Fibroblast of the conjunctiva (primary cell): ENCODE measurements around the gene SLC26A6.
A peak's percentile ranks its signal among the peaks of the same experiment; 100 is the strongest.

Source experiments
- DNase-seq: peaks from one replicate; pipeline ENCODE4 v3.0.0-alpha.2; 2010; ENCODE audit warnings: low read depth

The SLC26A6 gene

GRCh38 chr3:48660800-48661400 lies 25.6 kb upstream of the SLC26A6 start:
- DNase-seq: no peak

DNA sequence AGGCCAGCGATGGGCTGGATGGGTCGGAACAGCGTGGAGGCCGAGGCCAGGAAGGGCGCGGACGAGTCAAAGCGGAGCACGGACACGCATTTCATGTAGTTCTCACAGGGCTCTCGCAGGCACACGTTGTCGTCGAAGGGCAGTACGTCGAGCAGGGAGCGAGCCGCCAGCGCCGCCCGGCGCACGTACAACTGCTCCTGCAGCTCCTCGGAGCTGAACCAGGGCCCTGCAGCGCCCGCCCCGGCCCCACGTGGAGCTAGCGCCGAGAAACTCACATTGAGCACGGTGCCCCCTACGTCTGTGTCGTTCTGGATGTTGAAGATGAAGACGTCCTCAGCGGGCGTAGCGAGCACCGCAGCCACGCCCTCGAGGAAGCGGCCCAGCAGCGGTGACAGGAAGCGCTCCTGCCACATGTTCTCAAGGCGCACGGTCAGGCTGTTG lies 21.6 kb upstream of the SLC26A6 start:
- no peak for DNase-seq

- DNase-seq: peak; percentile 26
These were observed 21.0 kb upstream of the SLC26A6 start for GRCh38 chr3:48656061-48656840.

GRCh38 chr3:48655606-48656005 lies 20.3 kb upstream of the SLC26A6 start:
- no peak for DNase-seq

- DNase-seq: no peak
These were observed 19.8 kb upstream of the SLC26A6 start for GRCh38 chr3:48655063-48655462.

DNA sequence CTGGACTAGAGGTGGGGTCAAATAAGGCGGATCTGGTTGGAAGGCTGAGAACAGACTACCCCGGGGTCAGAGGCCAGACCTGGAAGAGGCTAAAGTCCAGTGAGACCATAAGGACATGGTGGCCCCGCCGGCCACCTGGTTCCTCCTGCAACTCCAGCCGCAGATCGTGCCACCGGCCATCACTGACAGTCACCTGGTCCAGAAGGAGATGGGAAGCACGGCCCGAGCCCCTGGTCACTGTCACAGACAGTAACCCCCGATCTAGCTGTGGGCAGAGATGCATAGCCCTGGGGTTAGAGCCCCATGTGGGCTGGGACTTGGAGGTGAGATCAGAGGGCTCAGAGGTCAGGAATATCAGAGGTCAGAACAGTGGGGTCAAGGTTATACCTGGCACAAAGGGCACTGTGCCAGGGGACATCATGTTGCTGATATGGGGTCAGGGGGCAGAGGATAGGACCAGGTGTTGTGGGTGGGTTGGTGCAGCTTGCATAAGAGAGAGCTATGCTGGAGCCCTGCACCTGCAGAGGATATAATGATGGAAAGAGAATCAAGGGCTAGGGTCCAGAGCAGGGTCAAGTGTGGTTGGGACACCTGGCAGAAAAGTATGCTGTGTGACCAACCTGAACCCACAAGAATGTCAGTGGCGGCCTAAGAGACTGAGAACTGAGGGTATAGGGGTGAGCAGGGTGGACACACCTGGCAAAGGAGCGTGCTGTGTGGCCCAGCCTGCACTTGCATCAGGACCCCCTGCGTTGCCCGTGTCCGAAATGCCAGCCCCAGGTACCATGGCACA lies 17.9 kb upstream of the SLC26A6 start:
- DNase-seq: no peak

DNA sequence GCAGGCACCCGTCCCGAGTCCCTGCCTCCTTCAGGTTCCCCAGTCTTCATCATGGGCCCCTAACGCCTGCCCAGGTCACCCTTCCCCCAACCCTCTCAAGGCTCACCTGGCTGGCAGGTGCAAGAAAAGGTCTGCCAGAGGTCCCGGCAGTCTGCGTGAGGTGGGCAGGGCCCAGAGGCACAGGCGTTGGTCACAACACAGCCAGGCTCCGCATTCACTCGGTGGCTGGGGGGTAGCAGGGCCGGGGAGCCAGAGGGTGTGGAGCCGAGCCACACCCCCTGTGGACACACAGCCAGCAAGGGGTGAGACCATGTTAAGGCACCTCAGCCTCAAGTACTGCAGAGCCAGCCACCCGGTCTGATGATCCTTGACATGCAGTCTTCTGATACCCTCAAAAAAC lies 16.5 kb upstream of the SLC26A6 start:
- DNase-seq: no peak

GRCh38 chr3:48650723-48651122 lies 15.5 kb upstream of the SLC26A6 start:
- no peak for DNase-seq

DNA sequence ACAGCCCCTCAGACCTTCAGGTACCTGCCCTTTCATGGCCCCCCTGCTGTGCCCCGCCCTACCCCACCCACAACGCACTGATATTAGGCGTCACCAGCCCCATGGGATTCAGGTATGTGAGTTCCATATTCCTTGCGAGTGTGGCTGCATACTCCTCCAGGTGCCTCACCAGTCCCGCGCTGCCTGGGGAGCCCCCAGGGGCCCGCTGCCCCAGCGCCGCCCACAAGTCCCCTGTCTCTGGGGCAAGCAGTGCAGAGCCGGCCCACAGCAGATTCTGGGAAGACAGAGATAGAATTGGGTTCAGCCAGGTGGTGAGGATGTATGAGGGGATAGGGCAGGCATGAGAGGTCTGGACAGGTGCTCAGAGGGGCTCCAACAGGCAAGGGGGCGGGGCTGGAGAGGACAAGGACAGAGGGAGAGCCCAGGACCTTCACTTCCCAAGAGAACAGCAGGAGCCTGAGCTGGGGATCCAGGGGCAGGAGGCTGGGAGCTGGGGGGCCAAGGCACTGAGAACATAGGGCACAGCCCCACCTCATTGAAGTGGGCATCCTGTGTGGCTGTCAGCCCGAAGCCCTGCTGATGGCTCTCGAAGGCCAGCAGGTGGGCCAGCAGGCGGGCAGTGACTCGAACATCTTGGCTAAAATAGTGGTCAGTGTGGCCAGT lies 13.1 kb upstream of the SLC26A6 start:
- DNase-seq: no peak

- no peak for DNase-seq
These were observed 12.5 kb upstream of the SLC26A6 start for GRCh38 chr3:48647714-48648113.

GRCh38 chr3:48644898-48645760 lies 9.9 kb upstream of the SLC26A6 start:
- no peak for DNase-seq

DNA sequence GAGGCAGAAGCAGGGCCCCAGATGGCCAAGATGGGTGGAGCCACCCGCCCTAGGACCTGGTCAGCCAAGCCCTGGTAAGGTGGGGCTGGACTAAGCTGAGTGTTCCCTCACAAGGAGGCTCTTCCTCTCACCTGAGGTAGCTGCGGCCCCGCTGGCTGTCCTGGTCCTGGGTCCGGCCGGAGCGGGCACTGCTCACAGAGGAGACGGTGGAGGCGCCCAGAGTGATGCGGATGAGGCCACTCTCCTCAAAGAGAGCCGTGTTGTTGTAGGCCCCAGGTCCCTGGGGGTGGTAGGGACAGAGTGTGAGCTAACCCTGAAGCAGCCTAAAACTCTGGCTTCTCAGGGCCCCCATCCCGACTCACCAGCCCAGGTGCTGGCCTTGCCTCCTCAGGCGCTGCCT lies 7.3 kb upstream of the SLC26A6 start:
- DNase-seq: no peak

GRCh38 chr3:48641396-48641795 lies 6.1 kb upstream of the SLC26A6 start:
- DNase-seq: no peak

- no peak for DNase-seq
These were observed 4.8 kb upstream of the SLC26A6 start for GRCh38 chr3:48639944-48640606.

DNA sequence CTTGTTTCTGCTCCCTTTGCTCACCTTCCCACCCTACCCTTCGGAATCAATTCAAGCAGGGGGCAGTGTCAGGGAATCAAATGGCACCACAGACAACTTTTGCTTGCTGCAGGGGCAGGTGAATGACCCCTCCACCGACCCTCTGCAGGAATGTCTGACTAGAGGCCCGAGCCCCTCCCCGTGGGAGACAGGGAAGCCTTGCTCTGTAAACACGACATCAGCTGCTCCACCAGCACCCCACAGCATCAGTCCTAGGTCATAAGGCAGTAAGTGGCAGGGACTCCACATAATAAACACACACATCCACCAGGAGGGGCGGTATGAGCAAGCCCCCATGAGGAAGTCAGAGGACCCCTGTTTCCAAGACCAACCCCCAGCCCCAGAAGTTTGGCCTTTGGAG lies 2.0 kb upstream of the SLC26A6 start:
- DNase-seq: no peak

- DNase-seq: no peak
These were observed 941 bp upstream of the SLC26A6 start for GRCh38 chr3:48636149-48636655.

DNA sequence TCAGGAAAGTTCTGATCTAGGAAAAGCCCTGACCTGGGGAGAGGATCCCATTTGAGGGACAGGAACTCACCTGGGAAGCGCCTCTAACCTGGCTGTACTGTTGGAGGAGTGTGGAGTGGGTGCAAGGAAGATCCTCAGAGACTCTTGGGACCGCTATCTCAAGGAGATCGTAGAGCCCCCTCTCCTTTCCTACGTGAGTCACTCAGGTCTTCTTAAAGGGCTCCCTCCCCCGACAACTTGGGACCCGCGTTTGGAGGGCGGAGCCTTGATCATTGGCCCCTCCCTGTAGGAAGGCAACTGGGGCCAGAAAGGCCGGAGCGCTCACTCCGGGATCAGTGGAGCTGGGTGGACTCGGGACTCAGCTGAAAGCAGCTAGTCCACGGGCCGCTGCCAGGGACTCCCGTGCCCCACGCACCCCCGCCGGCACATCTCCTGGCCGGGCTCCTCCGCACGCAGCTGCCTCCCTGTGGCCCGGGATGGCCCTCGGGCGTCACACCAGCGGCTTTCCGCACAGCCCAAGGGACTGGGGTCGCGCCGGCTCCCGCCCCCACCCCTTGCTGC lies 520 bp downstream of the SLC26A6 start:
- DNase-seq: peak; percentile 27

- DNase-seq: no peak
These were observed 1.5 kb downstream of the SLC26A6 start for GRCh38 chr3:48633743-48634142.

DNA sequence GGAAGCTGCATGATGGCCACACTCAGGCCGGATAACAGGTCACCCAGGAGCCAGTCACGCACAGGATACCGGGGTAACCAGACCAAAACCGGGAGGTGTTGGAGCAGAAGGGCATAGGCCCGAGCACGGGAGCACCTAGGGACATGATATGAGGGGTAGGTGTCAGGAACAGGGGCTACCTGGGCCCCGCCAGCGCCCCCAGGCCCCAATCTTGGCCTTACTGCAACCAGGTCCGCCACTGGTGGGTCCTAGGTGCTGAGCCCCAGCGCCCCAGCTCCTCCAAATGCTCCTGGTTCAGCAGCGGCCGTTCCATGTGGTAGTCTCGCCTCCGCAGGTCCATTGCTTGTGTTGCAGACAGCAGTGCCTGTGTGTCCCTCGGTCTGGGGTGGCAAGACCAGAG lies 2.0 kb downstream of the SLC26A6 start:
- no peak for DNase-seq
